ENCODE measurements around the gene UBXN11. TPM values are rescaled to one million over a fixed set of nuclear protein-coding genes. Genes with fewer than 3 reads are reported as not detected.

UBXN11 gene, protein sequence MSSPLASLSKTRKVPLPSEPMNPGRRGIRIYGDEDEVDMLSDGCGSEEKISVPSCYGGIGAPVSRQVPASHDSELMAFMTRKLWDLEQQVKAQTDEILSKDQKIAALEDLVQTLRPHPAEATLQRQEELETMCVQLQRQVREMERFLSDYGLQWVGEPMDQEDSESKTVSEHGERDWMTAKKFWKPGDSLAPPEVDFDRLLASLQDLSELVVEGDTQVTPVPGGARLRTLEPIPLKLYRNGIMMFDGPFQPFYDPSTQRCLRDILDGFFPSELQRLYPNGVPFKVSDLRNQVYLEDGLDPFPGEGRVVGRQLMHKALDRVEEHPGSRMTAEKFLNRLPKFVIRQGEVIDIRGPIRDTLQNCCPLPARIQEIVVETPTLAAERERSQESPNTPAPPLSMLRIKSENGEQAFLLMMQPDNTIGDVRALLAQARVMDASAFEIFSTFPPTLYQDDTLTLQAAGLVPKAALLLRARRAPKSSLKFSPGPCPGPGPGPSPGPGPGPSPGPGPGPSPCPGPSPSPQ
- total RNA-seq: 3.1 and 4.8 TPM in 2 replicates

DNA sequence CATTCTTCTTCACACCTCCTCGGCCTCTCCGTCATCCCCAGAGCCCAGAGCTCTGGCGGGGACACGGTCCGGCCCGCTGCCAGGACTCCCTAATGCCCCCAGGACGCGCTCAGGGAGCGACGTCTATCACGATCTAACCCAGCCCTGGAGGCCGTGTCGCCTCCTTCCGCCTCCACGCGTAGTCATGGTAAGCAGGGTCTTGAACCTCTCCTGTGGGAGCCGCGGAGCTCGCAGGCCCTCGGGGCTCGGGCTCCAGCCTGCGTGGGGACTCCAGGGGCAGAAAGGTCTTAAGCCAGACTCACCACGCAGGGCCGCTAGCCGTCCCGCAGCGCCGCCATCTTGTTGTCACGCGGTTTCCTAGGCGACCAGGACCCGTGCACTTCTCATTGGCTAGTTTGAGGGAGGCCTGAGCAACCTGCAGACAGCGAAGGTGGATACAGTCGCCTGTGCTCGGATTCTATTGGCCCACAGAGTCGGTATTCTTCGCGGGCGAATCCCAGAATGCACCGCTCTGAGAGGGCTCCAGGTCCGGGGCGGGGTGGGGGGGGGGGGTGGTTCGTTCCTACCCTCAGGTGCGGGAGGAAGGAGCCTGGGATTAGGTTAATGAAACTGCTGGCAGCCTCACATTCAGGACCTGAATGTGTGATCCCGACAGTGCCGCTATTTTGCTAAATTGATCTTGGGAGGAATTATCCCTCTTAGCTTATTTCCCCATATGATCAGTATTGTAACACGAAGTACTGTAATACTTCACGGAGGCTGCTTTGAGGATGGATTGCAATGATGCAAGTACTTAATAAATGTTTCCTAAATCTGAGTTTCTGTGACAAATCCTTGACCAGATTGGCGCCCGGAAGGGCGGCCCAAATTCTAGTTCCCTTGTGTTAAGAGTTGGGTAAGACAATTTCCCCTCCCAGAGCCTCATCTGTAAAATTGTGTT, at the start of gene UBXN11:
Gene UBXN11 (minus strand): TSS at position 347 of the 940 bp plus-strand sequence. CDS start 3,753 bp downstream, outside the sequence.

DNA sequence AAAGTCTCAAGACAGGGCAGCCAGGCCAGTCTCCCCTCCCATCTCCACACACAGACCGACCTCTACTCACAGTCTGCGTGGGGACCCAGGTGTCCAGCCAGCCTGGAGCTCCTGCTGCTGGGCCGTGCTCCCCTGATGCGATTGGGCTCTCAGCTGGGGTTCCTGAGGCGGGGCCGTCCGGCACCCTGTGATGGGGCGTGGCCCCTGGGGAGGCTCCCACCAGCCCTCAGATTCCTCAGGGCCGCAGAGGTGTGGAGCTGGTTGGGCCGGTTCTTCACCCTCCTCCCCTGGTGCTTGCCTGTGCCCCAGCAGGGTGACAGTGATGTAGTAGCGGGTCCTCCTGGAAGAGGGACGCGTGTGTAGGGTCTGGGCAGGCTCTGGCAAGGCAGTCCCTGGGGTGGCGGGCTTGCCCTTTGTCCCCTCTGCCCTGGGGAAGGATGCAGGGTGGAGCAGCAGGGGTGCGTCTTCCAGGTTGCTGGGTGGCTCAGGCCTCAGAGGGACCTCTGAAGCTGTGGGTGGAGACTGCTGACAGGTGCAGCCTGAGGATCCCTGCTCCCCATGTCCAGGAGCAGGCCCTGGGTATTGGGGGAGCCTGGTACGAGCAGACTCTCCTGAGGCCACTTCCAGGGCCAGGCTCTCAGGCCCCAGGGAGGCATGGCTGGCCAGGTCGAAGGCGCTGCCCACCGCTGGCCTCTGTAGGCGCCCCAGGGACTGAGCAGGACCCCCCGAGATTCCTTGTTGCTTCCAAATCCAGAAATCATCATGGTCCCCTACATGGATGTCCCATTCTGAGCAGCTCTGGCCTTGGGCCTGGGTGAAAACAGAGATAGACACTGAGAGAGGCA, 47.8 kb upstream of the UBXN11 start, which contains the start of gene CRYBG2:
Gene CRYBG2 (minus strand): TSS at position 155 of the 845 bp plus-strand sequence. CDS start 7,473 bp downstream, outside the sequence.

DNA sequence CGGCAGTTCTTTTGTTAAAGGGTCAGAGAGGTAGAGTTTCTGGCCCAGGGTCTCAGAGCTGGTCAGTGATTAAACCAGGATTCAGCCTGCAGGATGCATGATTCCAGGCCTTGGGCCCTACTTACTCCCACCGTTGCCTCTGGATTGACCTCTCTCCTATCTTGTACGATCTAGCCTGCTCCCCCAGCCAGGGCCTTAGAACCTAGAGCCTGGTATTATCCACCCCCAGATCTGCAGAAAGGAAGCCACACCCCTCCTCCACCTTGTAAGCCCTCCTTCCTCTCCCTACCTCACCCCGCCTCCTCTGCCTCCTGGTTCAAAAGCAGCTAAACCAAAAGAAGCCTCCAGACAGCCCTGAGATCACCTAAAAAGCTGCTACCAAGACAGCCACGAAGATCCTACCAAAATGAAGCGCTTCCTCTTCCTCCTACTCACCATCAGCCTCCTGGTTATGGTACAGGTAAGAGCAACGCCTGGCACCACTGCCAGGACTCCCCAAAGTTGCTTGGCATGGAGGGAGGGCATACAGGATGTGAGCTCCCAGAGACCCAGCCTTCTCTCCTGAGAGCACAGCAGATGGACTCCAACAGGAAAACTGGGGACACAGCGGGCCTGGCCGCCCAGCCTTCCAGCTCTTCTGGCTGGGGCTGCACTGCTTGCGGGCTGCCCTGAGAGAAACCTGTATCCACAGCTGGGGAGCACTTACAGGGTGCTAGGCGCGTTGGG, 11.3 kb upstream of the UBXN11 start, which contains the start of gene CD52:
Gene CD52 (plus strand): TSS at position 347 of the 726 bp plus-strand sequence. CDS start 60 bp downstream, at position 407.

DNA sequence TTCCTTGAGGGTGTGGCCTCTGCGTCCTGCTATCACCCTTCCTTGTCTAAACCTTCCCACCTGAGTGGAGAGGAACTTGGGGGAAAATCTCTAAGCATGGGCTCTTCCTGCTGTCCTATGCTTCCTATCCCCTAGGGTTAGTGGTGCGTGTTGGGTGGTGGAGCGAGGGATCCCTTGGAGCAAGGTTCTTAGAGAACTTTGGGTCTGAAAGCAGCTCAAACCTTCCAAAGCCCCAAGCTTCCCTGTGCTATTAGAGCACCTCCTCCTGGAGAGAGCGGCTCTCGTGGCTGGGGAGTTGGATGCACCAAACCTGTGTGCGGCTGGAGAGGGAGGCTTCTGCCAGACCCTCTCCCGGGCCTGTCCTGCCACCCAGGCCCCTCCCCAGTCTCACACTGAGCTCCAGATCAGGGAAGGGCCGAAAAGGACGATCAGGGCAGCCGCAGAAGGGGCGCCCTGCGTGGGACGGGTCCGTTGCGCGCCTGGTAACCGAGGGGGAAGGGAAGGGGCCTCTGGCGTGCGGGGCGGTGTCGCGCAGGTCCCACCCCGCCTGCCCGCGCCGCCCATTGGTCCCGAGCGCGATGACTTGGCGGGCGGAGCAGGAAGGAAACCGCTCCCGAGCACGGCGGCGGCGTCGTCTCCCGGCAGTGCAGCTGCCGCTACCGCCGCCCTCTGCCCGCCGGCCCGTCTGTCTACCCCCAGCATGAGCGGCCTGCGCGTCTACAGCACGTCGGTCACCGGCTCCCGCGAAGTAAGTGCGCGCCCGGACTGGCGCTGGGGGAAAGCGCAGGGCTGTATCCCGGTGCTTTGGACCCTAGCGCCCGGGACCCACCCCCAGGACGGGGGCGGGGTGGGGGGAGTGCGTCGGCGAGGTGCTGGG, 26.7 kb downstream of the UBXN11 start, which contains the start of gene SH3BGRL3:
Gene SH3BGRL3 (plus strand): TSS at position 631 of the 877 bp plus-strand sequence. CDS start 70 bp downstream, at position 701.

DNA sequence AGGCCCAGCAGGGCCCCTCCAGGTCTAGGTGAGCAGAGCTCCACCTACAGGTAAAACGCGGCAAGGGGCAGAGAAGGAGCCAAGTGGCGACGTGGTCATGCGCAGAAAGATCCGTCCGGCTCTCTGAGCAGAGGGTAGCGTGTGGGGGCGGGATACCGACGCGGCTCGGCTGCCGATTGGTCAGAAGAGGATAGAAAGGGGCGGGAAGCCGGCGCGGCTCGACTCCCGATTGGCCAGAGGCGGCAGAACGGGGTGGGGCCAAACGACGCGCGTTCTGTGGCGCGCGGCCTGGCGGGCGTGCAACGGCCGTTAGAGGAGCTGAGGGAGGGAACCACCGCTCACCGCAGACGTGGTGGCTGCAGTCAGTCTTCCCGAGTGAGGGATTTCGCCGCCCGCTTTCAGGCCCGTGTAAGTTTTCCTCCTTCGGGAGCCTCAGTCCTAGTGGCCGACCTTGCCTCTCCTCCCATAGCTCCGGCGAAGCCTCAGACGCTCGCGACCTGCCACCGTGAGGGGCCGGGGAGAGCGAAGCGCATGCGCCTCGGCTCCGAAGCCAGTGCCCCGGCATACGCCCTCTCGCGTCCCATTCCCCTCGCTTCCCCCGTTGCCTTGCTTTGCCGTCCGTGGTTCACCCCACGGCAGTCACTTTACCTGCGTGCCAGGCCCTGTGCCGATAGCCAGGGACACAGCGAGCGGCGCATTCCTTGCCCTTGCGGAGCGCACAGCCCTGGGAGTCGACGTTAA, 72.4 kb downstream of the UBXN11 start, which contains the start of gene CEP85:
Gene CEP85 (plus strand): TSS at position 298 of the 741 bp plus-strand sequence. CDS start 5,584 bp downstream, outside the sequence.

Other genes starting within 250 kb of the UBXN11 start
- gene TRIM63, start 239.0 kb downstream of the UBXN11 start, total RNA-seq: not detected in 2 replicates
- gene PDIK1L, start 194.8 kb downstream of the UBXN11 start, total RNA-seq: 3.2 and 4.3 TPM in 2 replicates
- 2.5 and 4.0 TPM in 2 replicates for gene FAM110D, start 147.6 kb downstream of the UBXN11 start, total RNA-seq
- not detected in 2 replicates for gene C1orf232, start 137.7 kb downstream of the UBXN11 start, total RNA-seq
- 30.2 and 31.8 TPM in 2 replicates for gene ZNF593, start 136.7 kb downstream of the UBXN11 start, total RNA-seq
- gene ZNF593OS, start 134.8 kb downstream of the UBXN11 start, total RNA-seq: 0.09 TPM in 1 of 2 replicates, not detected in the other
- 0.28 TPM in 1 of 2 replicates, not detected in the other for gene CNKSR1, start 129.1 kb downstream of the UBXN11 start, total RNA-seq
- not detected in 2 replicates for gene CATSPER4, start 116.0 kb downstream of the UBXN11 start, total RNA-seq
- gene CEP85, start 72.4 kb downstream of the UBXN11 start, total RNA-seq: 8.3 and 10.1 TPM in 2 replicates
- gene SH3BGRL3, start 26.6 kb downstream of the UBXN11 start, total RNA-seq: 24.9 and 27.4 TPM in 2 replicates
- gene CD52, start 11.3 kb upstream of the UBXN11 start, total RNA-seq: not detected in 2 replicates
- 0.36 TPM in 1 of 2 replicates, not detected in the other for gene CRYBG2, start 47.5 kb upstream of the UBXN11 start, total RNA-seq
- gene ZNF683, start 66.1 kb upstream of the UBXN11 start, total RNA-seq: not detected in 2 replicates
- not detected in 2 replicates for gene LIN28A, start 104.2 kb upstream of the UBXN11 start, total RNA-seq
- 44.9 and 45.0 TPM in 2 replicates for gene DHDDS, start 125.7 kb upstream of the UBXN11 start, total RNA-seq
- gene HMGN2, start 165.8 kb upstream of the UBXN11 start, total RNA-seq: 127 and 208 TPM in 2 replicates
- gene RPS6KA1, start 223.1 kb upstream of the UBXN11 start, total RNA-seq: 5.9 and 11.2 TPM in 2 replicates

Data from endothelial cell of coronary artery (primary cell).